ENCODE results near the gene CLSTN2.

CLSTN2 gene

DNA sequence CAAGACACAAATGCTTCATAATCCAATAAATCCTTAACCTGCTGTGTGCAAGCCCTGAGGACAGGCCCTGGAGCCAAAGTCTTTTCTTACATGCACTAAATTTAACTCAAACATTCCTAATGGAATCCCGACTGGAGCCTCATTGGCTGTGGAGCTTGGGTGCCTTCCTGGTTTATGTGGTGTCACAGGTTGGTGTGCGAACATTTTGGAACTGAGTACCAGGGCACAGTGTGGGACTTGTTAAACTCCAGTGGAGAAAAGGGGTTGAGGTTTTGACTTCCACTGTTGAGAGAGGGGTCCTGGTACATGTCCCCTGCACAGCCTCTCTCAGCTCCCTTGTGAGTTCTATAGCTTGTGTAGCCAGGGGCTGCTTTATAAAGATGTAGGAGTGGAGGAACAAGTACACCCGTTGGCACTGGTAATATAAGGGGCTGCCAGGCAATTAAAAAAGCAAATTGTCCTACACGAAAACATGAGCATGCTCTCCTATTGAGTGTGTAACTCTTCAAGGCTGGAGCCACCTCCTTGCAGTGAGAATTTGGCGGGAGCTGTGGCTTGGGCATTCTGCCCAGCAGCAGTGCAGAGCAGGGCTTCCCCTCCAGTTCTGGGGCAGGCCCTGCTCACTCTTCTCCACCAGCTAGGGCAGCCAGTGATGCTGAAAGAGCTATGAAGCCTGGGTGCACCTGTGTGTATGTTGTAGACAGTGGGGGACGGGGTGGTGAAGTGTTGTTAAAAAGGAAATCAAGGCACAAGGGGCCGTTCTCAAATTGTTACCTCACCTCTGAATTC is 218.1 kb downstream of the CLSTN2 start:
- TF ChIP-seq, protein P1, sequence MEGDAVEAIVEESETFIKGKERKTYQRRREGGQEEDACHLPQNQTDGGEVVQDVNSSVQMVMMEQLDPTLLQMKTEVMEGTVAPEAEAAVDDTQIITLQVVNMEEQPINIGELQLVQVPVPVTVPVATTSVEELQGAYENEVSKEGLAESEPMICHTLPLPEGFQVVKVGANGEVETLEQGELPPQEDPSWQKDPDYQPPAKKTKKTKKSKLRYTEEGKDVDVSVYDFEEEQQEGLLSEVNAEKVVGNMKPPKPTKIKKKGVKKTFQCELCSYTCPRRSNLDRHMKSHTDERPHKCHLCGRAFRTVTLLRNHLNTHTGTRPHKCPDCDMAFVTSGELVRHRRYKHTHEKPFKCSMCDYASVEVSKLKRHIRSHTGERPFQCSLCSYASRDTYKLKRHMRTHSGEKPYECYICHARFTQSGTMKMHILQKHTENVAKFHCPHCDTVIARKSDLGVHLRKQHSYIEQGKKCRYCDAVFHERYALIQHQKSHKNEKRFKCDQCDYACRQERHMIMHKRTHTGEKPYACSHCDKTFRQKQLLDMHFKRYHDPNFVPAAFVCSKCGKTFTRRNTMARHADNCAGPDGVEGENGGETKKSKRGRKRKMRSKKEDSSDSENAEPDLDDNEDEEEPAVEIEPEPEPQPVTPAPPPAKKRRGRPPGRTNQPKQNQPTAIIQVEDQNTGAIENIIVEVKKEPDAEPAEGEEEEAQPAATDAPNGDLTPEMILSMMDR (IDR thresholded peaks at IDR 0.05; ENCODE audit: low read depth, low read length, missing control alignments): no peak
- no peak for DNase-seq (ENCODE audit: extremely low read depth, low read depth)
- H3K4me3 ChIP-seq (replicated peaks; ENCODE audit: low read depth, low read length): no peak overlapping the region

DNA sequence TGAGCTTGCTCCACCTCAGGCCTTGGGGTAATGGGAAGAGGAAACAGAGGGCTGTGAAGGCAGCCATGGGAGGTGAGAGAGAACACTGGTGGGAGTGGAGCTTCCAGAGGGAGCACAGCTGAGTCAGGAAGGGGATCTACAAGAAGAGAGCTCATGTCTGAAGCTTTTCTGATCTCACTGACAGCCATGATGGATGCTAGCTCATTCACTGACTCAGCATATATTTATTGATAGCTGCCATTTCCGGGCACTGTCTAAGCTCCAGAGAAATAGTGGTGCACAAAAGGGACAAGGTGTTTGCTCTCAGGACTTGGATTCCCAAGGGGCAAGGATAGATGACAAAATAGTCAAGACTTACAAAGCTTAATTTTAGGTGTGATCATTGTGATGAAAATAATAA is 218.8 kb downstream of the CLSTN2 start:
- TF ChIP-seq, protein P1 (IDR thresholded peaks at IDR 0.05; ENCODE audit: low read depth, low read length, missing control alignments): no peak
- H3K4me3 ChIP-seq (replicated peaks; ENCODE audit: low read depth, low read length): no peak overlapping the region
- DNase-seq (ENCODE audit: extremely low read depth, low read depth): no peak

DNA sequence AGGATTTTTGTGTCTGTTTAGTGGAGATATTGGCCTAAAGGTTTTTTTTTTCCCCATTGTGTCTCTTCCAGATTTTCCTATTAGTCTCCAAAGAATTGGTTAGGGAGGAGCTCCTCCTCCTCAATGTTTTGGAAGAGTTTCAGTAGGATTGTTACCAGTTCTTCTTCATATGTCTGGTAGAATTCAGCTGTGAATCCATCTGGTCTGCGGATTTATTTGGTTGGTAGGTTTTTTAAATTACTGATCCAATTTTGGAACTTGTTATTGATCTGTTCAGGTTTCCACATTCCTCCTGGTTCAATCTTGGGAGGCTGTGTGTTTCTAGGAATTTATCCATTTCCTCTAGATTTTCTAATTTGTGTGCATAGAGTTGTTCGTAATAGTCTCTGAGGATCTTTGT is 222.2 kb downstream of the CLSTN2 start:
- DNase-seq (ENCODE audit: extremely low read depth, low read depth): no peak
- TF ChIP-seq, protein P1 (IDR thresholded peaks at IDR 0.05; ENCODE audit: low read depth, low read length, missing control alignments): no peak
- no peak overlapping the region for H3K4me3 ChIP-seq (replicated peaks; ENCODE audit: low read depth, low read length)

DNA sequence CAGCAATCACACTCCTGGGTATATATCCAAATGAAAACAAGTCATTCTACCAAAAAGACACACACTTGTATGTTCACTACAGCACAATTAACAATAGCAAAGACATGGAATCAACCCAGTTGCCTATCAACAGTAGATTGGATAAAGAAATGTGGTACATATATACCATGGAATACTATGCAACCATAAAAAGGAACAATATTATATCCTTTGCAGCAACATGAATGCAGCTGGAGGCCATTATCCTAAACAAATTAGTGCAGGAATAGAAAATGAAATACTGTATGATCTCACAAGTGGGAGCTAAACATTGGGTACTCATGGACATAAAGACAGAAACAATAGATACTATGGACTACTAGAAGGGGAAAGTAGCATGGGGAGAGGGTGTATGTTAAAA is 224.7 kb downstream of the CLSTN2 start:
- TF ChIP-seq, protein P1 (IDR thresholded peaks at IDR 0.05; ENCODE audit: low read depth, low read length, missing control alignments): no peak
- no peak for DNase-seq (ENCODE audit: extremely low read depth, low read depth)
- H3K4me3 ChIP-seq (replicated peaks; ENCODE audit: low read depth, low read length): no peak overlapping the region

DNA sequence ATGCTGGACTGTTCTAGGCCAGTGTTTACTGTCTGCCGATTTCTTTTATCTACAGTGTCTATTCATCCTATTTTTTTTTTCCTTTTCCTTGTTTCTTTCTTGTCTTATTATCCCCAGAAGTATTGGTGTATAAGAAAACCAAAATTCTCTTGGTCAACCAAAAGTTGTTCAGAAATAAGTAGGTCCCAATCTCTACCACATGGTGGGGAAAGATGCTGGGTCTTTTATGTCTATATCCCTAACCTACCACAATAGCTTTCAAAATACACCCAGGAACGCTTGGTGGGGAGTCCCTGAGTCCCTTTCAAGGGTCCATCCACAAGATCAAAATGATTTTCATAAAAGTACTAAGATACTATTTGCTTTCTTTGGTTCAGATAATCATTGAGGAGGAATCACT is 225.6 kb downstream of the CLSTN2 start:
- DNase-seq (ENCODE audit: extremely low read depth, low read depth): no peak
- H3K4me3 ChIP-seq (replicated peaks; ENCODE audit: low read depth, low read length): no peak overlapping the region
- TF ChIP-seq, protein P1 (IDR thresholded peaks at IDR 0.05; ENCODE audit: low read depth, low read length, missing control alignments): no peak

DNA sequence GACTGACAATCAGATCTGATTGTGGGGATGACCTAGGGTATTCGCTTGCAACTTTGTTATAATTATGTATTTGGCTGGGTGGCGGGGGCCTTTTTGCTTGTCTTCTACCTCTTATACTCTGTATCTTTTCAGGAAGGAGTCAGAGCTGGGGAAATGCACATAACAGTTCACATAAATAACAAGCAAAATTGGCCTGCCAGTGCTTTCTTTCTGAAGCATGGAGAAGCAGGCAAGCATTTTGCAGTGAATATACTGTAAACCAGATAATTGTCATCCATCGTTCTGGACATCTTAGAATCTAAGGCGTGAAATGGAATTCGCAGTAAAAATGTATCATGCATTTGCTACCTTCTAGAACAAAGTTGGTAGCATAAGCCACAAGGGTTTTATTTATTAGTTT is 227.6 kb downstream of the CLSTN2 start:
- TF ChIP-seq, protein P1 (IDR thresholded peaks at IDR 0.05; ENCODE audit: low read depth, low read length, missing control alignments): no peak
- no peak overlapping the region for H3K4me3 ChIP-seq (replicated peaks; ENCODE audit: low read depth, low read length)
- DNase-seq (ENCODE audit: extremely low read depth, low read depth): no peak

Data from HFF-Myc (cell line).